GM12891 (cell line): ENCODE data around the gene RNF125.
A peak's percentile ranks its signal among the peaks of the same experiment; 100 is the strongest.

ENCODE experiments used
- DNase-seq: peaks from one replicate; pipeline ENCODE4 v3.0.0; 2011; ENCODE audit warnings: low spot score; ENCODE audit not compliant: insufficient read length
- FAIRE-seq: peaks from 2 replicates; lab custom pipeline; 2011; peaks lifted over from hg19 to GRCh38; lab: Jason Lieb, UNC
- PAX5 ChIP-seq: IDR thresholded peaks from 2 replicates; pipeline ENCODE4 v1.6.1; 2011; ENCODE audit warnings: low read length, moderate library complexity, mild to moderate bottlenecking; ENCODE audit not compliant: insufficient read depth, severe bottlenecking
- POLR2A ChIP-seq: IDR thresholded peaks from 2 replicates; pipeline ENCODE4 v1.6.1; 2011; ENCODE audit warnings: low read depth, low read length, control low read depth
- POLR2AphosphoS5 ChIP-seq: IDR thresholded peaks from 2 replicates; pipeline ENCODE4 v1.6.1; 2011; ENCODE audit warnings: low read depth, low read length, control low read depth
- POU2F2 ChIP-seq: IDR thresholded peaks from 2 replicates; pipeline ENCODE4 v1.6.1; 2011; ENCODE audit warnings: low read depth, mild to moderate bottlenecking, control low read depth, low read length, moderate library complexity
- SPI1 ChIP-seq: IDR thresholded peaks from 2 replicates; pipeline ENCODE4 v1.6.1; 2011; ENCODE audit warnings: low read depth, low read length, control low read depth
- TAF1 ChIP-seq: IDR thresholded peaks from 2 replicates; pipeline ENCODE4 v1.6.1; 2011; ENCODE audit warnings: low read depth, low read length, control low read depth

Gene RNF125

GRCh38 chr18:32025744-32026143, 7.1 kb downstream of the RNF125 start:
- DNase-seq (no peak), FAIRE-seq (no peak)
- TF ChIP-seq PAX5 (no peak), POLR2AphosphoS5 (no peak), SPI1 (no peak), TAF1 (no peak), POU2F2 (no peak), POLR2A (no peak)

- no peak for FAIRE-seq
- no peak for TF ChIP-seq TAF1
- no peak for TF ChIP-seq POLR2AphosphoS5
- no peak for TF ChIP-seq POU2F2
- no peak for TF ChIP-seq POLR2A
- no peak for TF ChIP-seq SPI1
- no peak for TF ChIP-seq PAX5
- no peak for DNase-seq
Observed at GRCh38 chr18:32026491-32027086, 8.0 kb downstream of the RNF125 start.

- DNase-seq, result no peak
- FAIRE-seq, result no peak
- TF ChIP-seq PAX5 (no peak), POU2F2 (no peak), POLR2A (no peak), POLR2AphosphoS5 (no peak), TAF1 (no peak), SPI1 (no peak)
Observed at GRCh38 chr18:32029558-32029957, 10.9 kb downstream of the RNF125 start.

- FAIRE-seq (no peak), DNase-seq (no peak)
- no peak for TF ChIP-seq POU2F2
- no peak for TF ChIP-seq POLR2AphosphoS5
- no peak for TF ChIP-seq SPI1
- TF ChIP-seq TAF1, result no peak
- TF ChIP-seq PAX5, result no peak
- no peak for TF ChIP-seq POLR2A
Observed at GRCh38 chr18:32032609-32033008, 14.0 kb downstream of the RNF125 start.

DNA sequence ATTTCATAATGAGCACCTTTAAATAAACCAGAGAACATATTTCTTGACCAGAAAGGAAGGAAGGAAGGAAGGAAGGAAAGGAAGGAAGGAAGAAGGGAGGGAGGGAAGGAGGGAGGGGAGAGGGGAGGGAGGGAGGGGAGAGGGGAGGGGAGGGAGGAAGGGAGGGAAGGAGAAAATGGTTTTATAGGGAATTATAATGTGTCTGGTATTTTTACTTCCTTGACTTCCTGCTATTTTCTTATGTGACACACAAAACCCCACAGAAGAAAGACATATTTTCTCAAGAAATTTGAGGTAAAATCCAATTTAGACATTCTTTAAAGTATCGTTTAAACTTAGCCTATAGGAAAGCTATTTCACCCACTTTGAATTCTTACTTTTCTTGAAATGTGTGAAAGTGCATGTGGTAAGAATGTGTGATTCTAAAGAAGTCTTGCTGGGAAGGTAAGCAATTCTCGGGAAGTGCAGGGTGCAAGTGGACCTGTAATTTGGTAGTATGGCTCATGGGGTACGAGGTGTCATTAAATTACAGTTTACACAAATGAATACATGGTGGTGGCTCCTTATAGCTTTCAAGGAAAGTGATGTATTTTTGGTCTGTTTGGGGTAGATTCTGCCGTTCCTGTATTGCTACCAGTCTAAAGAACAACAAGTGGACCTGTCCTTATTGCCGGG, 18.0 kb downstream of the RNF125 start:
- FAIRE-seq (no peak), DNase-seq (no peak)
- TF ChIP-seq PAX5 (no peak), SPI1 (no peak), POU2F2 (no peak), TAF1 (no peak), POLR2A (no peak), POLR2AphosphoS5 (no peak)

DNA sequence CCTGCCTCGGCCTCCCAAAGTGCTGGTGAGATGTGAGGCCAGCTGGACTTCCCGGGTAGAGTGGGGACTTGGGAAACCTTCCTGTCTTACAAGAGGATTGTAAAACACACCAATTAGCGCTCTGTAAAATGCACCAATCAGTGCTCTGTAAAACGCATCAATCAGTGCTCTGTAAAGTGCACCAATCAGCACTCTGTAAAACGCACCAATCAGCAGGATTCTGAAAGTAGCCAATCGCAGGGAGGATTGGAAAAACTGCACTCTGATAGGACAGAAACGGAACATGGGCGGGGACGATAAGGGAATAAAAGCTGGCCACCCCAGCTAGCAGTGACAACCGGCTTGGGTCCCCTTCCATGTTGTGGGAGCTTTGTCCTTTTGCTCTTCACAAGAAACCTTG, 19.0 kb downstream of the RNF125 start:
- DNase-seq (no peak), FAIRE-seq (no peak)
- no peak for TF ChIP-seq SPI1
- TF ChIP-seq POLR2A, result no peak
- TF ChIP-seq TAF1, result no peak
- TF ChIP-seq POLR2AphosphoS5, result no peak
- TF ChIP-seq PAX5, result no peak
- no peak for TF ChIP-seq POU2F2

GRCh38 chr18:32040936-32041335, 22.3 kb downstream of the RNF125 start:
- TF ChIP-seq POU2F2, result no peak
- no peak for TF ChIP-seq TAF1
- TF ChIP-seq SPI1, result no peak
- TF ChIP-seq POLR2A, result no peak
- TF ChIP-seq PAX5, result no peak
- TF ChIP-seq POLR2AphosphoS5, result no peak
- peak; percentile 75 for FAIRE-seq
- no peak for DNase-seq

DNA sequence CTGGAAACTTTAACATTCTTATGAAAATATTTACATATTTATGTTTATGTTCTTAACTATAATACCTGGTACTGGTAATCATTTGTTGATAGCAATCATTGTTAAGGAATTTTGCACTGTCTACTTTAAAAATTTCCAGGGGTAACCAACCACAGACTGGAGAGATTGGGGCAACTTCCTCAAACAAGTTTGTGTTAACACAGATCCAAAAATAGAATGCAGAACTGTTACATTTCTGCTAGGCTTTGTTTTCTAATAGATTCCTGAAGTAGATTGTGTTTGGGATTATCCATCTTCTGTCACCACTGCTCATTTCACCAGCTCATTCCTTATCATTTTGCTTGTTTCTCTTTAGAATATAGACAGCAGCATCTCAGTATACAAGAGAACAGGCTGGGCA, 23.7 kb downstream of the RNF125 start:
- no peak for DNase-seq
- no peak for TF ChIP-seq POLR2A
- TF ChIP-seq SPI1, result peak; percentile 63
- TF ChIP-seq TAF1, result no peak
- TF ChIP-seq PAX5, result no peak
- TF ChIP-seq POLR2AphosphoS5, result no peak
- FAIRE-seq, result no peak

GRCh38 chr18:32048507-32049091, 30.0 kb downstream of the RNF125 start:
- no peak for DNase-seq
- TF ChIP-seq PAX5 (no peak), SPI1 (peak; percentile 53)
- FAIRE-seq, result peak; percentile 82
